Stimulated activated CD4-positive, alpha-beta T cell treated with anti-CD3 and anti-CD28 coated beads, TNF-alpha, amount 100 ng/mL, for 24 hours (primary cell): Measurements from ENCODE around the gene AP2M1.

Experiments
- DNase-seq, 3 experiments: peaks; one replicate each; pipeline ENCODE4 v3.0.0-alpha.2; 2020; ENCODE audit warnings: low read depth in 3 of 3

AP2M1 gene

GRCh38 chr3:184178521-184179138 is 4.0 kb downstream of the AP2M1 start:
- no peak for DNase-seq

GRCh38 chr3:184180165-184180564 is 5.5 kb downstream of the AP2M1 start:
- DNase-seq, result no peak

DNA sequence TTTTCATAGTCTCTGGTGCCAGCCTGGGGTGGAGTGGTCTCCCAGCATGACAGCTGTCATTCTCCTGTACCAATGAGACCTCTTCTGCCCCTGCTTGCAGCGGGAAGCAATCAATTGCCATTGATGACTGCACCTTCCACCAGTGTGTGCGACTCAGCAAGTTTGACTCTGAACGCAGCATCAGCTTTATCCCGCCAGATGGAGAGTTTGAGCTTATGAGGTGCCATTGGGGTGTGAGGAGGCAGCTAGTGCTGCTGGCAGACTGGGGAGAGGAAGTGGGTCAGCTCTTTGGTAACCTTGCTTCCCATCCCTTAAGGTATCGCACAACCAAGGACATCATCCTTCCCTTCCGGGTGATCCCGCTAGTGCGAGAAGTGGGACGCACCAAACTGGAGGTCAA is 6.9 kb downstream of the AP2M1 start:
- no peak for DNase-seq

GRCh38 chr3:184183679-184184078 is 9.0 kb downstream of the AP2M1 start:
- DNase-seq, result no peak

DNA sequence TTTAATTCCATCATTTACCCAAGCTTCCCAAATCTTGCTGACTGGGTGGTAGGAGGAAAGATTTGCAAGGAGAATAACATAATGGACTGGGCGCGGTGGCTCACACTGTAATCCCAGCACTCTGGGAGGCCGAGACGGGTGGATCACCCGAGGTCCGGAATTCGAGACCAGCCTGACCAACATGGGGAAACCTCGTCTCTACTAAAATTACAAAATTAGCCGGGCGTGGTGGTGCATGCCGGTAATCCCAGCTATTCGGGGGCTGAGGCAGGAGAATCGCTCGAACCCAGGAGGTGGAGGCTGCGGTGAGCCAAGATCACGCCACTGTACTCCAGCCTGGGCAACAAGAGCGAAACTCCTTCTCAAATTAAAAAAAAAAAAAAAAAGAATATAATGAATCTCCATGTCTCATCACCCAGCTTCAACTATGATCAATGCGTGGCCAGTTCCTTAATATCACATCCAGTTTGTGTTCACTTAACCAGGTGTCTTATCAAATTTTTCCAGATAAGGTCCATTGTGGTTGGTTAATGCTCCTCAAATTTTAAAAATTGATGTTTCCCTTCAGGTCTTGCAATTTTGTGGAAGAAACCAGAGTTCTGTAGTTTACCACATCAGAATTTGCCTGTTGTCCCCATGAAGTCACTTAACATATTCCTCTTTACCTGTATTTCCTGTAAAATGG is 10.0 kb downstream of the AP2M1 start:
- DNase-seq, result no peak

DNA sequence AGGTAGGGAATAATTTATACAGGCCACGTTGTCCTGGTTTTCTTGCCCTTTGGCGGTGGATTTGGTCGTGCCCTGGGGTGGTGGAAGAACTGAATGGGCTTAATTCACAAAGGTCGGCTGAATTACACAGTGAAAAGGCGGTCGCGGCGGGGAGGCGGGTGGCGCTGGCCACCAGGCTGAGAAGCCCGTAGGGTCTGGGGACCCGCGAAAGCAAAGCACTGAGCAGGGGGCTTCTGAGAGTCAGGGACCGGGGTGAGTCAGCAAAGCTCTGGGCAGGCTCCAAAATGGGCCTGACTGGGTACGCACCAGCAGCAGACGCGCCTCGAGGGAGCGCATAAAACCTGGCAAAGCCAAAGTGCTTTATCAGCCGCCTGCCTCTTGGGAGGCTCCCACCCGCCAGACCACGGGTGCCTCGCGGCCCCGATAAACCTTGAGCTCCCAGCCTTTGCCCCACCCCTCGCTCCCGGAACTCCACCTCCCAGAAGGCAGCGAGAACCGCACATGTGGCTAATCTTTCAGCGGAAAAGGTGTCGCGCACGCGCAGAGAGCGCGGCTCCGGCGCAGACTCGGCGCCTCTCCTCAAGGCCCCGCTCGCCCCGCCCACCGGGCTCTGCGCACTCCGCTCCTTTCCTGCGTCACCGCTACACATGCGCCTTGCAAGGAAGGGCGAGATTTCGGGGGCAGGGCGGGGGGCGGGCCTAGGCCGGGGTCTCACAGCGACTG is 11.0 kb downstream of the AP2M1 start:
- DNase-seq, result peak; percentile 98 to 99 (median 99)

GRCh38 chr3:184186184-184186901 is 11.7 kb downstream of the AP2M1 start, which contains the start of gene ABCF3:
ABCF3 (plus strand) TSS chr3:184186199; CDS start chr3:184186208, 9 bp downstream.
- peak in 1 of 3 experiments; percentile 11 for DNase-seq

DNA sequence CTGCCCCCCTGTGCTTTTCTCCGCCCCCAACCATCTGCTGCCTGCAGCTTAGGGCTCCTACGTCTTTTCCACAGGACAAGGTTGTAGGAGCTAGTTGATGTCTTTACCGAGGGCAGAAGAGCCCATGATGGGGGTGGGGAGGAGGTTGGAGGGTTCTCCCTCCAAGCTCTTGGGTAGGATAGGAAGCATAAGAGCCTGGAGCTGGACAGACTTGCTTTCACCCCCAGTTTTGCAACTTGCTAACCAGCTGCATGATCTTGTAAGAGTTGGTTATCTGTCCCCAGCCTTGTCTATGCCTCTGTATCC is 12.2 kb downstream of the AP2M1 start:
- no peak for DNase-seq

DNA sequence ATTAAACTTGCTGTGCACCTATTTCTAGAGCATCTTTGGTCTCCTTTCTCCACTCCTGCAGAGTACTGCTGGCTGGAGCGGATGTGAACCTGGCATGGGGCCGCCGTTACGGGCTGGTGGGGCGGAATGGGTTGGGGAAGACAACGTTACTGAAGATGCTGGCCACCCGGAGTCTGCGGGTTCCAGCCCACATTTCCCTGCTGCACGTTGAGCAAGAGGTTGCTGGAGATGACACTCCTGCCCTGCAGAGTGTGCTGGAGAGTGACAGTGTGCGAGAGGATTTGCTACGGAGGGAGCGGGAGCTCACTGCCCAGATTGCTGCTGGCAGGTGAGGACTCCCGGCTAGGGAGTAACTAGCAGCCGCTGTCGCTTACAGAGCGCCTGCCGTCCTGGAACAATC is 13.4 kb downstream of the AP2M1 start:
- no peak for DNase-seq

DNA sequence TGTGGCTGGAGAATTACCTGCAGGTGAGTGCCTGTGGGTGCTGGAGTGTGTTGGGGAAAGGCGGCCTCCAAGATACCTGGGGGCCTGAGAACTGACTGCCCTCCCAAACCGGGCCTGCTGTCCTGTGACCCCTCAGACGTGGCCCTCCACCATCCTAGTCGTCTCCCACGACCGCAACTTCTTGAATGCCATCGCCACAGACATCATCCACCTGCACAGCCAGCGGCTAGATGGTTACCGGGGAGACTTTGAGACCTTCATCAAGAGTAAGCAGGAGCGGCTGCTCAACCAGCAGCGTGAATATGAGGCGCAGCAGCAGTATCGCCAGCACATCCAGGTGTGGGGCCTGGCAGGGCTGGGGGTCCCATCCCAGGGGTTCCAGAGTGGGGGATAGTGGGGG is 14.8 kb downstream of the AP2M1 start:
- DNase-seq, result no peak

DNA sequence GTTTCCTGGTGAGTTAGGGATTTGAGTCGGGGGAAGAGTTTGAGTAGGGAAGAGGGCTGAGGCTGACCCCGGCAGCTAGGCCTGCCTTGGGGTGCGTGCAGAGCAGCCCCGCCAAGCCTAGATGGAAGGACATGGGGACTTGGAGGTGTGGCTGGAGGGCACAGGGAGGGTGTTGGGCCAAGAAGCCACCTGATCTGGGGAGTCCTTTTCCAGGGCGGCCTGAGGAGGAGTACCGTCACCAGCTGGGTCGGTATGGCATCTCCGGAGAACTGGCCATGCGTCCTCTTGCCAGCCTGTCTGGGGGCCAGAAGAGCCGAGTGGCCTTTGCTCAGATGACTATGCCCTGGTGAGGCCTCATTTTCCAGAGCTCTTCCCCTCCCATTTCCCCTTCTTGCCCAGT is 18.2 kb downstream of the AP2M1 start:
- no peak for DNase-seq

DNA sequence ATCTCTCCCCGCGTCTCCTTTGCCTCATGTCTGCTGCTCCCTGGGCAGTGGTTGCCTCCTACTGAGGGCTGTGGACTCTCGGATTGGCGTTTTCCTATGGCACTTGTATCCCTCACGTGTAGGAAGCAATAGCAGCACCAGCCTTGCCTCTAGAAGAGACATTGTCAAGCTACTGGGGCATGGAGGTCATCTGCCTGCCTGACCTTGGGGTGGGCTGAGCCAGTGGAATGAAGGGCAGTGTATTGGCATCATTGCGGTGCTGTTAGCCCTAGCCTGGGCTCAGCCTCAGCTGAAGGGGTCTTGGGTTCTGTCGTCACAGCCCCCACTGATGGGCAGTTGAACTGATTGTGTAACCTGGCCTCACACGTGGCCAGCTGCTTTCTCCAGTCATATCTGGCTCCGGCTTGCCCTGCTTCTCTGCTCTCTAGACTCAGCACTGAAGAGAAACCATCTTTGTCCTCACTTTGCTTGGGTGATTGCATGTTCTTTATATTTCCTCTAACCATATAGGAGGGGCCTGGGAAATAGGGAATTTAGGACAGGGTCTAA is 19.4 kb downstream of the AP2M1 start:
- no peak for DNase-seq

- DNase-seq, result no peak
Observed at GRCh38 chr3:184196536-184196935, 21.9 kb downstream of the AP2M1 start.

DNA sequence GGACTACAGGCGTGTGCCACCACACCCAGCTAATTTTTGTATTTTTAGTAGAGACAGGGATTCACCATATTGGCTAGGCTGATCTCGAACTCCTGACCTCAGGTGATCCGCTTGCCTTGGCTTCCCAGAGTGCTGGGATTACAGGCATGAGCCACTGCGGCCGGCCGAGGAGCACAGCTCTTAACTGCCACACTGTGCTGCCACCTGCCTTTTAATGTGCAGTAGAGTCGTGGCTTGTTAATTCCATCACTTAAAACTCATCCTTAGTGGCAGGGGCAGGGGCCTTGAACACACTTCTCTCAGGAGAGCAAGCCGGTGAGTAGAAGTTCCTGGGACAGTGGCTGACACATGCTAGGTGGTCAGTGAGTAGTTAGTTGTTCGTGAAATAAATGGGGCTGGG is 23.9 kb downstream of the AP2M1 start:
- no peak for DNase-seq

DNA sequence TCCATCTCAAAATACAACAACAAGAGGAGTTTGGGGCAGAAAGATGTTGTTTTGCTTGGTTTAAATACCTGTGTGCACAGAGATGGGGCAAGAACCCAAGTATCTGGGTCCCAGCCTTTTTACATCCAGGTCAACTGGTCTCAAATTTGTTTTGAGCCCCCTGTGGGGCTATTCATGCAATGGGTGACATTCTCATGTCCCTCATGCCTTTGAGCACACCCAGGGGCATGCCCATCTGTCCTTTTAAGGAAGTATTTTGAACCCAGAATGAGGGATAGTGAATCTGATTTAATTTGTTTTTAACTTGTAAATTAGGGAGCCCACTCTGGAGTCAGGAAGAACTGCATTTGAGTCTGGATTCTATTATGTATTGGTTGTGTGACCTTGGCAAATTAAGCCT is 26.2 kb downstream of the AP2M1 start:
- no peak for DNase-seq

DNA sequence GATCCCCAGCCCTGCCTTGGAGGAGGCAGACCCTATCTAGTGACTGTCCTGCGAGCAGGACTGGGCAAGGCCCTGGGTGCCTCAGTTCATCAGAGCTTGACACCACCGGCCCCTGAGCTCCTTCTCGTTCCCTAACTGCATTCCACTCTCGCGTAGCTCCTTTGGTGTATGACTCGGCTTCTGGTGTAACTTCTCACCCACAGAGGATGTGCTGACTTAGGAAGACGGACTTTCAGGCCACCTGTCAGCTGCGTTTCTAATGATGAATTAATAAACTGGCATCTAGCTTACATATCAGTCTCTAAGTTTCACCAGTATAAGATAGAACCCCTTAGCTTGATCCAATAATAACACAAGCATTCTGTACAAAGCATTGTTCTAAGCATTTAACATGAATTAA is 28.9 kb downstream of the AP2M1 start:
- no peak for DNase-seq

DNA sequence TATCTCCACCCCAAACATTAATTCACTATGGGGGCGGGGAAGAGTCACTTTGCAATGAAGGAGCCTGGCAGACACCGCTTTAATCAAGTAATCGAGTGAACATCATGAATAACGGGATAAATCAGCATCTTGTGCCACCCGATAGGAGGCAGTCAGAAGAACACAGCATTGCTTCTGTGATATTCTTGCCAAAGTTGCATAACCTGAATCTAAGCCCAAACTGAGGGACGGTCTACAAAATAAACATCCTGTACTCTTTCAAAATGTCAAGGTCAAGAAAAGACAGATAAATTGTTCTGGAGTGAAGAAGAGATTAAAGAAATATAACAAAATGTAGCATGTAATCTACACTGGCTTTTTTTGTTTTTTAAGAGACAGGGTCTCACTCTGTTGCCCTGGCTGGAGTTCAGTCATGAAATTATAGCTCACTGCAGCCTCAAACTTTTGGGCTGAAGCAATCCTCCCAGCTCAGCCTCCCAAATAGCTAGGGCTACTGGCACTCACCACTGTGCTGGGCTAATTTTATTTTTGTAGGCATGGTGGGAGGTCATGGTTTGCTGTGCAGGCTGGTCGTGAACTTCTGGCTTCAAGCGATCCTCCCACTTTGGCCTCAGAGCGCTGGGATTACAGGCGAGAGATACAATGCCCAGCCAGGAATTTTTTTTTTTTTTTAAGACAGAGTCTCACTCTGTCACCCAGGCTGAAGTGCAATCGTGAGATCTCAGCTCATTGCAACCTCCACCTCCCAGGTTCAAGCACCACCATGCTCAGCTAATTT is 34.7 kb downstream of the AP2M1 start:
- no peak for DNase-seq

GRCh38 chr3:184211297-184211696 is 36.6 kb downstream of the AP2M1 start:
- no peak for DNase-seq

DNA sequence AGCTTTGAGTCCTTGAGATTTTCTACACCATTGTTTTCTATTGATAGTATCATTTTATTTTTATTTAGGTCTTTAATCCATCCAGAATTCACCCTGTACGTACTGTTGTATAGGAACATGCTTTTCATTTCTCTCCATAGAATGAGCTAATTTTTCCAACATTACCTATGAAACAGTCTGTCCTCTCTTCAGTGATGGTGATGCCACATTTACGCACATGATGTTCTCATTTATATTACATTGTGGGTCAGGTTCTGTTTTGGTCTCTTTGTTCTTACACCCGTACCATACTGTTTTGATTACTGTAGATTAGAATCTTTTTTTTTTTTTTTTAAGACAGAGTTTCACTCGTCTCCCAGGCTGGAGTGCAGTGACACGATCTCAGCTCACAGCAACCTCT is 37.1 kb downstream of the AP2M1 start:
- no peak for DNase-seq

DNA sequence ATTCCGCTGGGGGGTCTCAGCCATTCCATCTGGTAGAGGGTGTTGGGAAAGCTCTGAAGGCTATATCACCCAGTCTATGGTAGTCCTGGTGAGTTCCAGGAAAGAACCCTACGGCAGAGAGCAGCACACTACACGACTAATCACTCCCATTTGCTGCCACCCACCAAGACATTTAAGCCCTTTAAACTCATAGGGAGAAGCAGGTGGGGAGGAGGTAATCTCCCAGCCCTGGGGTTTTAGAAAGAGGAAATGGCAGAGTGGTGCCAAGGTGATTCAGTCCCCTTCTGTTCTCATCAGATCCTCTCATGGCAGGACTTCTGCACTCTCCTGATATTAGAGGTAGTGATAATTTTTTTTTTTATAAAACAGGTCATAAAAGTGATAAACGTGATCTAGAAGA is 44.2 kb downstream of the AP2M1 start:
- no peak for DNase-seq

DNA sequence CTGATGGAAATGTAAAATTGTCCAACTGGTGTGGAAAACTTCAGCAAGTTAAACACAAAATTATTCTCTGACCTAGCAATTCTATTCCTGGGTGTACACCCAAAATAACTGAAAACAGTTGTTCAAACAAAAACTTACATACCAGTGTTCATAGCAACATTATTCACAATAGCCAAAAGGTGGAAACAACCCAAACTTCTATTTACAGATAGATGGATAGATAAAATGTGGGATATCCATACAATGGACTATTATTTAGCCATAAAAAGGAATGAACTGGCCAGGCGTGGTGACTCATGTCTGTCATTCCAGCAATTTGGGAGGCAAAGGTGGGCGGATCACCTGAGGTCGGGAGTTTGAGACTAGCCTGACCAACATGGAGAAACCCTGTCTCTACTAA is 47.9 kb downstream of the AP2M1 start:
- no peak for DNase-seq

- DNase-seq, result no peak
Observed at GRCh38 chr3:184223946-184224345, 49.3 kb downstream of the AP2M1 start.
